Endothelial cell of umbilical vein (primary cell): ENCODE measurements around the gene NIF3L1. TPM values are rescaled to one million over a fixed set of nuclear protein-coding genes. Genes with fewer than 3 reads are reported as not detected.

ENCODE experiments used
- BruUV-seq: library from RNA; stranded (reverse); fragments of 400-500 nt; replicated peaks from 2 replicates; lab custom pipeline; 2021; lab: Mats Ljungman, UMichigan
- CTCF ChIA-PET: fragments of 300-600, 350-600 bp; sonication (Branson Sonifier 250); formaldehyde crosslinking; loops from one replicate; lab custom pipeline; 2021; ENCODE audit warnings: antibody characterized with exemption, inconsistent platforms; lab: Charles Lee
- POLR2A ChIA-PET: fragments of 300-600, 350-600 bp; sonication (Branson Sonifier 250); formaldehyde crosslinking; loops from one replicate; lab custom pipeline; 2021; ENCODE audit warnings: antibody characterized with exemption, inconsistent platforms; lab: Charles Lee
- DNase-seq: peaks from one replicate; pipeline ENCODE4 v3.0.0-alpha.2; 2011; ENCODE audit warnings: low read depth, low spot score
- FAIRE-seq: peaks from 2 replicates; lab custom pipeline; 2011; peaks lifted over from hg19 to GRCh38; lab: Jason Lieb, UNC
- H2AFZ ChIP-seq: 2 replicates; pipeline ENCODE4 v1.6.0; 2012; ENCODE audit warnings: low read depth, low read length, control low read depth, inconsistent platforms
- H3K27ac ChIP-seq: 2 replicates; pipeline ENCODE4 v1.5.1; 2011; ENCODE audit warnings: low read depth, mild to moderate bottlenecking, control low read depth, low read length, moderate library complexity; ENCODE audit not compliant: insufficient read depth
- H3K27me3 ChIP-seq, 2 experiments: 2 replicates each; pipeline versions ENCODE4 v1.6.0 to v1.6.1; 2011; ENCODE audit warnings: low read length in 2 of 2, mixed read lengths in 1 of 2; ENCODE audit not compliant: control insufficient read depth in 2 of 2, insufficient read depth in 2 of 2
- H3K36me3 ChIP-seq, 2 experiments: 2 replicates in 1 of 2; 3 replicates in 1 of 2; pipeline ENCODE4 v1.5.1; 2011; ENCODE audit warnings: low read length in 2 of 2, mild to moderate bottlenecking in 1 of 2, moderate library complexity in 1 of 2; ENCODE audit not compliant: control insufficient read depth in 2 of 2, insufficient read depth in 2 of 2; ENCODE audit errors: extremely low read depth in 1 of 2
- H3K4me1 ChIP-seq: 3 replicates; pipeline ENCODE4 v1.5.1; 2011; ENCODE audit warnings: mild to moderate bottlenecking, low read length; ENCODE audit not compliant: control insufficient read depth, insufficient read depth; ENCODE audit errors: extremely low read depth
- H3K4me2 ChIP-seq: 2 replicates; pipeline ENCODE4 v1.6.1; 2011; ENCODE audit warnings: low read length, control low read depth, mixed read lengths; ENCODE audit not compliant: insufficient read depth
- H3K4me3 ChIP-seq, 3 experiments: fragments of 200-600 bp in 1 of 3; sonication (generic), shearing (Covaris generic) in 1 of 3; replicated peaks in 1 of 3; 2 replicates each; pipeline ENCODE4 v1.5.1; 2011 to 2016; ENCODE audit warnings: control low read depth in 3 of 3, low read length in 3 of 3, mild to moderate bottlenecking in 2 of 3, inconsistent platforms in 1 of 3, low read depth in 1 of 3, moderate library complexity in 1 of 3; ENCODE audit not compliant: insufficient read depth in 1 of 3
- H3K79me2 ChIP-seq: 2 replicates; pipeline ENCODE4 v1.6.0; 2012; ENCODE audit warnings: low read length, inconsistent platforms; ENCODE audit not compliant: control insufficient read depth, insufficient read depth
- H3K9ac ChIP-seq: replicated peaks from 2 replicates; pipeline ENCODE3; 2011; ENCODE audit warnings: low read length, control low read depth; ENCODE audit not compliant: insufficient read depth; ENCODE audit errors: extremely low read depth
- H3K9me1 ChIP-seq: replicated peaks from 3 replicates; pipeline ENCODE4 v1.6.0; 2011; ENCODE audit warnings: mild to moderate bottlenecking, low read length; ENCODE audit not compliant: control insufficient read depth, insufficient read depth; ENCODE audit errors: extremely low read depth
- H3K9me3 ChIP-seq: replicated peaks from 2 replicates; pipeline ENCODE4 v1.5.1; 2012; ENCODE audit warnings: low read length, inconsistent platforms; ENCODE audit not compliant: control insufficient read depth, insufficient read depth
- H4K20me1 ChIP-seq: replicated peaks from 2 replicates; pipeline ENCODE3; 2011; ENCODE audit warnings: mild to moderate bottlenecking, low read length; ENCODE audit not compliant: control insufficient read depth, insufficient read depth; ENCODE audit errors: extremely low read depth
- EZH2 ChIP-seq: IDR thresholded peaks from 2 replicates; pipeline ENCODE4 v1.6.1; 2012; ENCODE audit warnings: borderline replicate concordance, low read depth, mild to moderate bottlenecking, moderate library complexity, low read length, inconsistent platforms; ENCODE audit not compliant: severe bottlenecking
- FOS ChIP-seq: IDR thresholded peaks from 2 replicates; pipeline ENCODE4 v1.6.1; 2011; ENCODE audit warnings: mild to moderate bottlenecking, low read length, moderate library complexity, borderline replicate concordance; ENCODE audit not compliant: insufficient read depth
- POLR2AphosphoS5 ChIP-seq: IDR thresholded peaks from 2 replicates; pipeline ENCODE4 v1.6.1; 2012; ENCODE audit warnings: low read depth, mild to moderate bottlenecking, control low read depth, low read length, moderate library complexity; ENCODE audit not compliant: insufficient read depth
- dilution Hi-C: fragments of 300-500 bp; cut with MboI; formaldehyde crosslinking; loops from one replicate; pipeline ENCODE4 v1.15.0; 2019; ENCODE audit warnings: low sequenced_read_pairs; ENCODE audit not compliant: extremely low pct_ligation_motif_present
- intact Hi-C: fragments of 100-400 bp; cut with micrococcal nuclease; formaldehyde crosslinking; loops from one replicate; pipeline ENCODE4 v1.10.0; 2022
- polyA plus RNA-seq, 4 experiments: library from polyadenylated mRNA; depleted of rRNA in 3 of 4; stranded (reverse) in 3 of 4; unstranded in 1 of 4; fragments of >200 nt; gene quantifications; 2 replicates each; pipeline versions ENCODE4 v1.2.1 to v1.2.3, GENCODE V29; 2011 to 2012; ENCODE audit warnings: missing spikeins in 1 of 4
- total RNA-seq: library from RNA; stranded (reverse); gene quantifications from 2 replicates; pipeline ENCODE4 v1.2.3, GENCODE V29; 2021
- TF ChIP-seq, protein P1 (sequence below): IDR thresholded peaks from 2 replicates; pipeline ENCODE4 v1.6.1; 2011; ENCODE audit not compliant: insufficient read depth, insufficient read length

Gene NIF3L1
- total and polyA plus RNA-seq, 2 donors (not counting 3 experiments of a cell fraction or from before 2014, with no cell fraction given), result 16.3 to 37.5 TPM

DNA sequence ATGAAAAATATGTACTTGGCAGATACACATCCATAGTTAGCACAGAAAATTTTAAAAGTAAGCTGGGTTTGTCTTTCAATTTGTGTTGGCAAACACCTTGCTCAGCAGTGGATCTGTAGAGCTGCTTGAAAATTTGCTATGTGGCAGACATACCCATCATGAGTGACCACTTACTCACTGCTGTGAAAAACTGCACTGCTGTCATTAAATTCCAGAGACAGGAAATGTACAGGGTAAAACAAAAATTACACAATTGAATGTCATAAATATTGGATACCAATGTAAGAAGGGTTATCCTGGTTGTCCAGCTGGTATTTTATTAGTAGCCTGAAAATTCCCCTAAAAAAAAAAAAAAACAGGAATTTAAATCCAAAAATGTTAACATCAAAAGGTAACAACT, 24.5 kb downstream of the NIF3L1 start:
- H3K9ac ChIP-seq, result no peak overlapping the region
- FAIRE-seq (no peak), DNase-seq (no peak)
- H3K9me3 ChIP-seq, result no peaks in the 10 kb centered on the region
- intact Hi-C loops (no loop called here), dilution Hi-C loops (loop anchor here (25.0 kb wide), 1 partner anchor 274 kb away; the partner anchor contains the start of gene CASP10)
- no peaks in the 10 kb centered on the region for H3K4me1 ChIP-seq
- ChIA-PET POLR2A (interaction anchor here (0.7 kb wide), 1 partner anchor 16 kb away, joined by 4 read pairs; no protein-coding TSS in a partner anchor), CTCF (interaction anchor here (1.1 to 2.4 kb wide), 5 partner anchors 8 to 264 kb away, joined by 3 to 8 read pairs (median 5); no protein-coding TSS in a partner anchor)
- H2AFZ ChIP-seq, result no peak overlapping the region
- H3K9me1 ChIP-seq, result no peaks in the 10 kb centered on the region
- no peaks in the 10 kb centered on the region for H4K20me1 ChIP-seq
- no peak for TF ChIP-seq EZH2
- no peak for TF ChIP-seq POLR2AphosphoS5
- TF ChIP-seq, protein P1, sequence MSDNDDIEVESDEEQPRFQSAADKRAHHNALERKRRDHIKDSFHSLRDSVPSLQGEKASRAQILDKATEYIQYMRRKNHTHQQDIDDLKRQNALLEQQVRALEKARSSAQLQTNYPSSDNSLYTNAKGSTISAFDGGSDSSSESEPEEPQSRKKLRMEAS, result no peak
- BruUV-seq, result no TSS peak
- no peak overlapping the region for H3K27ac ChIP-seq
- H3K4me3 ChIP-seq, result no peak overlapping the region
- H3K4me2 ChIP-seq, result no peak overlapping the region
- H3K36me3 ChIP-seq, result peaks cover 8 to 21% of the 10 kb centered on the region in 2 experiments
- no peaks in the 10 kb centered on the region for H3K27me3 ChIP-seq
- no peaks in the 10 kb centered on the region for H3K79me2 ChIP-seq

DNA sequence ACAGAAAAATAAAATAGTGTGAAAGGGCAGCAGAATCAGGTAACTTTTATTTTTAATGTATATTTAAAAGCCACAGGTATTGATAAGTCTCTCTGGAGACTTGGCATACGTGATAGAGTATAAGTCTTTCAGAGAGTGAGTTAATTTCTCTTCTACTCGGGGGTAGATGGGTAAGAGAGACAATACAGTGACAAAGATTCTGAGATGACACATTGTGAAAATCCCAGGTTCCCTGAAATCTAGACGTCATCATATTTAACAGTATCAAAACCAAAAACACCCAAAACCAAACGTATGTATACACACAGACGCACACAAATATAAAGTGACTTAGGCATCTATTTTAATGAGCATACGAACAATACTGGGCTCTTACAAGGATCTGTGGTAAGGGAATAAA, 33.3 kb downstream of the NIF3L1 start:
- CTCF ChIA-PET, result interaction anchor here (1.3 kb wide), 2 partner anchors 147 to 255 kb away, joined by 3 to 5 read pairs; no protein-coding TSS in a partner anchor
- H3K9ac ChIP-seq, result no peak overlapping the region

More for the DNA sequence above, 33.3 kb downstream of the NIF3L1 start:
- intact Hi-C loops (no loop called here), dilution Hi-C loops (loop anchor here (25.0 kb wide), 1 partner anchor 265 kb away; the partner anchor contains the start of gene CASP10)
- no TSS peak for BruUV-seq
- Histone ChIP-seq H3K9me3 (no peaks in the 10 kb centered on the region), H3K27me3 (no peaks in the 10 kb centered on the region), H3K4me2 (no peak overlapping the region), H3K4me1 (no peaks in the 10 kb centered on the region), H3K36me3 (peaks cover 6 to 14% of the 10 kb centered on the region in 2 experiments), H3K4me3 (no peak overlapping the region), H2AFZ (no peak overlapping the region), H4K20me1 (no peaks in the 10 kb centered on the region), H3K9me1 (no peaks in the 10 kb centered on the region), H3K27ac (no peak overlapping the region), H3K79me2 (no peaks in the 10 kb centered on the region)
- POLR2A ChIA-PET, result no interaction called here
- no peak for TF ChIP-seq FOS
- no peak for DNase-seq
- no peak for FAIRE-seq
